HG02759 (cell line): Measurements from ENCODE around the gene SSBP4.

Experiments
- ATAC-seq: cut with Tn5 transposase; IDR thresholded peaks from one replicate; pipeline ENCODE4 v1.9.1; 2021; ENCODE audit warnings: mild to moderate bottlenecking, moderate library complexity; ENCODE audit not compliant: unreplicated experiment

SSBP4 gene

GRCh38 chr19:18481505-18482222, 62.5 kb downstream of the SSBP4 start:
- no peak for ATAC-seq

GRCh38 chr19:18483119-18483890, 64.1 kb downstream of the SSBP4 start:
- ATAC-seq = no peak
